Measurements from ENCODE around the gene KRT14.
A peak's percentile ranks its signal among the peaks of the same experiment; 100 is the strongest.
"Not testable (repeated sequence)": the region's sequence is repeated elsewhere in the genome, so short reads cannot be mapped to it uniquely, and the experiment has no call there.

KRT14 gene

DNA sequence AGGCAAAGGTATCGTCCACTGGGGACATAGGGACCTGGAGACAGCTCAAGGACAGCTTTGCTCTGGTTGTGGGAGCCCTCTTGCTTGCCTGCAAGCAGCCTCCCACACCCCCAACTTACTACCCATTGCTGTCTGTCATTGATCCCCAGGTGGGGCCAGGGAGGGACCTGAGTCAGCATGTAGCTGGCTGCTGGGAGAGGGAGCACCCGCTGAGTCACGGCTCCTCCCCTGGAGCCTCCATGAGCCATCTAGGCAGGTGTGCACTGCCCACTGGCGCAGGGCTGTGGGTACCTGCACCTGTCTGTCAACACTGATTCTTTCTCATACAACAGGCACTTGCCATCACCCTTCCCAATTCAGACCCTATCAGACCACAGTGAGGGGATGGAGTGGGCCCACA is 10.0 kb downstream of the KRT14 start:
- H3K4me3 Mint-ChIP-seq, H3K36me3 Mint-ChIP-seq, H3K27ac Mint-ChIP-seq, H3K4me1 Mint-ChIP-seq, H3K9me3 Mint-ChIP-seq: not testable (repeated sequence)
- peaks cover 21% of the 10 kb centered on the region for H3K27me3 Mint-ChIP-seq

GRCh38 chr17:41575336-41575735 is 11.4 kb downstream of the KRT14 start:
- peaks cover 21% of the 10 kb centered on the region for H3K27me3 Mint-ChIP-seq
- H3K4me1 Mint-ChIP-seq = no peaks in the 10 kb centered on the region
- H3K27ac Mint-ChIP-seq = no peak overlapping the region
- no peaks in the 10 kb centered on the region for H3K36me3 Mint-ChIP-seq
- no peak overlapping the region for H3K4me3 Mint-ChIP-seq
- no peaks in the 10 kb centered on the region for H3K9me3 Mint-ChIP-seq

- no peaks in the 10 kb centered on the region for H3K36me3 Mint-ChIP-seq
- peaks cover 9% of the 10 kb centered on the region for H3K4me1 Mint-ChIP-seq
- no peak within 1 kb of the TSS for H3K27ac Mint-ChIP-seq
- no peak within 1 kb of the TSS for H3K4me3 Mint-ChIP-seq
- H3K27me3 Mint-ChIP-seq = peaks cover 7% of the 10 kb centered on the region
- H3K9me3 Mint-ChIP-seq = no peaks in the 10 kb centered on the region
Measured at GRCh38 chr17:41571561-41572434, 14.9 kb downstream of the KRT14 start, which contains the start of gene KRT9. TSS of gene KRT9 (minus strand) at chr17:41572059. CDS start at chr17:41571992, 67 bp downstream.

DNA sequence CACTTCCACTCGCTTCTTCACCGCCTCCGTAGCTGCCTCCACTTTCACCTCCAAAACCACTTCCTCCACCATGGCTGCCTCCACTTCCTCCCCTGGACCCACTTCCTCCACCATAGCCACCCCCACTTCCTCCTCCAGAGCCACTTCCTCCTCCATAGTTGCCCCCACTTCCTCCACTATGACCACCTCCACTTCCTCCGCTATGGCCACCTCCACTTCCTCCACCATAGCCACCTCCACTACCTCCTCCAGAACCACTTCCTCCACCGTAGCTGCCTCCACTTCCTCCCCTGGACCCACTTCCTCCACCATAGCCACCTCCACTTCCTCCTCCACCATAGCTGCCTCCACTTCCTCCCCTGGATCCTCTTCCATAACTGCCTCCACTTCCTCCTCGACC is 19.4 kb downstream of the KRT14 start:
- no peaks in the 10 kb centered on the region for H3K9me3 Mint-ChIP-seq
- peaks cover 17% of the 10 kb centered on the region for H3K4me1 Mint-ChIP-seq
- peak overlapping the region; percentile 88 for H3K27ac Mint-ChIP-seq
- H3K36me3 Mint-ChIP-seq = no peaks in the 10 kb centered on the region
- peaks cover under 1% of the 10 kb centered on the region for H3K27me3 Mint-ChIP-seq
- no peak overlapping the region for H3K4me3 Mint-ChIP-seq

- peaks cover 17% of the 10 kb centered on the region for H3K4me1 Mint-ChIP-seq
- H3K27ac Mint-ChIP-seq = no peak overlapping the region
- no peak overlapping the region for H3K4me3 Mint-ChIP-seq
- H3K9me3 Mint-ChIP-seq = no peaks in the 10 kb centered on the region
- peaks cover 1% of the 10 kb centered on the region for H3K27me3 Mint-ChIP-seq
- no peaks in the 10 kb centered on the region for H3K36me3 Mint-ChIP-seq
Measured at GRCh38 chr17:41565338-41565737, 21.4 kb downstream of the KRT14 start.

GRCh38 chr17:41563607-41564170 is 23.0 kb downstream of the KRT14 start:
- Mint-ChIP-seq H3K27me3 (peaks cover 4% of the 10 kb centered on the region), H3K4me1 (peaks cover 17% of the 10 kb centered on the region), H3K27ac (no peak overlapping the region)

GRCh38 chr17:41561554-41561953 is 25.1 kb downstream of the KRT14 start:
- Mint-ChIP-seq H3K27ac (no peak overlapping the region), H3K4me3 (no peak overlapping the region), H3K9me3 (no peaks in the 10 kb centered on the region), H3K36me3 (peaks cover 2% of the 10 kb centered on the region), H3K4me1 (peaks cover 6% of the 10 kb centered on the region), H3K27me3 (peaks cover 11% of the 10 kb centered on the region)

More at GRCh38 chr17:41563607-41564170, 23.0 kb downstream of the KRT14 start:
- H3K9me3 Mint-ChIP-seq = no peaks in the 10 kb centered on the region
- H3K4me3 Mint-ChIP-seq = no peak overlapping the region
- H3K36me3 Mint-ChIP-seq = no peaks in the 10 kb centered on the region

- H3K4me3 Mint-ChIP-seq = no peak overlapping the region
- H3K27me3 Mint-ChIP-seq = peaks cover 11% of the 10 kb centered on the region
Measured at GRCh38 chr17:41559548-41559947, 27.1 kb downstream of the KRT14 start.

GRCh38 chr17:41556931-41557330 is 29.8 kb downstream of the KRT14 start:
- Mint-ChIP-seq H3K36me3 (peaks cover 2% of the 10 kb centered on the region), H3K27me3 (peaks cover 10% of the 10 kb centered on the region), H3K4me1 (no peaks in the 10 kb centered on the region), H3K9me3 (no peaks in the 10 kb centered on the region), H3K4me3 (no peak overlapping the region), H3K27ac (no peak overlapping the region)

More at GRCh38 chr17:41559548-41559947, 27.1 kb downstream of the KRT14 start:
- H3K9me3 Mint-ChIP-seq = no peaks in the 10 kb centered on the region
- H3K4me1 Mint-ChIP-seq = no peaks in the 10 kb centered on the region
- peaks cover 2% of the 10 kb centered on the region for H3K36me3 Mint-ChIP-seq
- H3K27ac Mint-ChIP-seq = no peak overlapping the region

DNA sequence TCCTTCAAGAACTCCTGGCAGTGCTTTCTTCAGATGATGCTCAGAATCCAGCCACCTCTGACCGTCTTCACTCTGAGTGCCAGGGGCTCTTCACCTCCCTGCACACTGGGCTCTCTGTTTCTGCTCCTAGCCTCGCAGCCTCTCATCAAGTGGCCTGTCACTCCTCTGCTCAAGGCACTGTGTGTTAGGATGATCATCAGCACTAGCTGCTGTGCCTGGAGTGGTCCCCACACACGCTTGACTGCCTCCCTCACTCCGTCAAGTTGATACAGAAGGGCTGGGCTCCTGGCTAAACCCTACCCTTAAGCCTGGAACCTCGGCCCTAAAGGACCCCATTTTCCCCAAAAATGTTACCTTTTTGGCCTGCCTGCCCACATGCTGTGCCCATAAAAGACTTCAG is 30.4 kb downstream of the KRT14 start:
- Mint-ChIP-seq H3K27ac (no peak overlapping the region), H3K36me3 (peaks cover 2% of the 10 kb centered on the region), H3K9me3 (no peaks in the 10 kb centered on the region), H3K27me3 (peaks cover 10% of the 10 kb centered on the region), H3K4me3 (no peak overlapping the region), H3K4me1 (no peaks in the 10 kb centered on the region)

GRCh38 chr17:41555105-41555887 is 31.4 kb downstream of the KRT14 start:
- peaks cover 10% of the 10 kb centered on the region for H3K27me3 Mint-ChIP-seq
- H3K9me3 Mint-ChIP-seq = no peaks in the 10 kb centered on the region

GRCh38 chr17:41553987-41554680 is 32.6 kb downstream of the KRT14 start:
- Mint-ChIP-seq H3K9me3 (no peaks in the 10 kb centered on the region), H3K36me3 (peaks cover 2% of the 10 kb centered on the region), H3K4me1 (peaks cover 6% of the 10 kb centered on the region)

More at GRCh38 chr17:41555105-41555887, 31.4 kb downstream of the KRT14 start:
- Mint-ChIP-seq H3K4me1 (no peaks in the 10 kb centered on the region), H3K27ac (no peak overlapping the region), H3K4me3 (no peak overlapping the region), H3K36me3 (peaks cover 2% of the 10 kb centered on the region)

DNA sequence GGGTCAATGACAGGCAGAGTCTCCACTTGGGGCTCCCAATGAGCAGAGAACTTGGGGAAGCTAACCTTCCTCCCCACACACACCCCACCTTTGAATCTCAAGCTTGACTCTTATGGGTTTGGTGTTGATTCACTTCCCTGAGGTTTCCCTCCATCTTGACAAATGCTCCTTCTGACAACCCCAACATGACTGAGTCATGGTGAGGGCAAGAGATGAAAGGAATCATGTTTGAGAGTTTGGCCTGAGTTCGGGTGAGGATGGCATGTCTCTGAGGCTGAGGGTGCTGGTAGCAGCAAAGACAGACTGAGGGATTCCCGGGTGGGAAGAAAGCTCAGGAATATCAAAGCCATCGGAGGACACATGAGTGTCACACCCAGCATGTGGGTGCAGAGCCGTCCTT is 33.5 kb downstream of the KRT14 start:
- H3K36me3 Mint-ChIP-seq = peaks cover 2% of the 10 kb centered on the region
- peaks cover 5% of the 10 kb centered on the region for H3K27me3 Mint-ChIP-seq
- H3K27ac Mint-ChIP-seq = no peak overlapping the region
- peaks cover 14% of the 10 kb centered on the region for H3K4me1 Mint-ChIP-seq
- H3K4me3 Mint-ChIP-seq = no peak overlapping the region
- no peaks in the 10 kb centered on the region for H3K9me3 Mint-ChIP-seq

More at GRCh38 chr17:41553987-41554680, 32.6 kb downstream of the KRT14 start:
- Mint-ChIP-seq H3K27me3 (peaks cover 8% of the 10 kb centered on the region), H3K27ac (no peak overlapping the region), H3K4me3 (no peak overlapping the region)

GRCh38 chr17:41552455-41552854 is 34.2 kb downstream of the KRT14 start:
- Mint-ChIP-seq H3K36me3 (no peaks in the 10 kb centered on the region), H3K4me1 (peaks cover 19% of the 10 kb centered on the region), H3K9me3 (no peaks in the 10 kb centered on the region), H3K4me3 (no peak overlapping the region), H3K27ac (no peak overlapping the region), H3K27me3 (peaks cover under 1% of the 10 kb centered on the region)

- peaks cover 19% of the 10 kb centered on the region for H3K4me1 Mint-ChIP-seq
- H3K9me3 Mint-ChIP-seq = no peaks in the 10 kb centered on the region
- H3K27ac Mint-ChIP-seq = no peak overlapping the region
- H3K36me3 Mint-ChIP-seq = no peaks in the 10 kb centered on the region
- H3K27me3 Mint-ChIP-seq = no peaks in the 10 kb centered on the region
- no peak overlapping the region for H3K4me3 Mint-ChIP-seq
Measured at GRCh38 chr17:41551365-41551764, 35.3 kb downstream of the KRT14 start.
